ENCODE results near the gene XRCC6.
"Not testable (repeated sequence)": the region's sequence is repeated elsewhere in the genome, so short reads cannot be mapped to it uniquely, and the experiment has no call there.

XRCC6 gene

GRCh38 chr22:41619979-41620588, 1.0 kb upstream of the XRCC6 start:
- Histone ChIP-seq H3K4me3 (ENCODE audit: low read depth in 1 of 2, low read length in 1 of 2) (peak overlapping the region; percentile 82 to 91), H3K27me3 (no peaks in the 10 kb centered on the region), H3K4me1 (ENCODE audit: control insufficient read depth in 1 of 2, insufficient read depth in 1 of 2, low read depth in 1 of 2, low read length in 1 of 2) (peaks cover 33 to 36% of the 10 kb centered on the region in 2 experiments), H3K36me3 (peaks cover 12% of the 10 kb centered on the region), H3K9me3 (no peaks in the 10 kb centered on the region), H3K27ac (peak overlapping the region; percentile 89)
- TF ChIP-seq, protein P1, sequence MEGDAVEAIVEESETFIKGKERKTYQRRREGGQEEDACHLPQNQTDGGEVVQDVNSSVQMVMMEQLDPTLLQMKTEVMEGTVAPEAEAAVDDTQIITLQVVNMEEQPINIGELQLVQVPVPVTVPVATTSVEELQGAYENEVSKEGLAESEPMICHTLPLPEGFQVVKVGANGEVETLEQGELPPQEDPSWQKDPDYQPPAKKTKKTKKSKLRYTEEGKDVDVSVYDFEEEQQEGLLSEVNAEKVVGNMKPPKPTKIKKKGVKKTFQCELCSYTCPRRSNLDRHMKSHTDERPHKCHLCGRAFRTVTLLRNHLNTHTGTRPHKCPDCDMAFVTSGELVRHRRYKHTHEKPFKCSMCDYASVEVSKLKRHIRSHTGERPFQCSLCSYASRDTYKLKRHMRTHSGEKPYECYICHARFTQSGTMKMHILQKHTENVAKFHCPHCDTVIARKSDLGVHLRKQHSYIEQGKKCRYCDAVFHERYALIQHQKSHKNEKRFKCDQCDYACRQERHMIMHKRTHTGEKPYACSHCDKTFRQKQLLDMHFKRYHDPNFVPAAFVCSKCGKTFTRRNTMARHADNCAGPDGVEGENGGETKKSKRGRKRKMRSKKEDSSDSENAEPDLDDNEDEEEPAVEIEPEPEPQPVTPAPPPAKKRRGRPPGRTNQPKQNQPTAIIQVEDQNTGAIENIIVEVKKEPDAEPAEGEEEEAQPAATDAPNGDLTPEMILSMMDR (IDR thresholded peaks at IDR 0.05) = no peak

DNA sequence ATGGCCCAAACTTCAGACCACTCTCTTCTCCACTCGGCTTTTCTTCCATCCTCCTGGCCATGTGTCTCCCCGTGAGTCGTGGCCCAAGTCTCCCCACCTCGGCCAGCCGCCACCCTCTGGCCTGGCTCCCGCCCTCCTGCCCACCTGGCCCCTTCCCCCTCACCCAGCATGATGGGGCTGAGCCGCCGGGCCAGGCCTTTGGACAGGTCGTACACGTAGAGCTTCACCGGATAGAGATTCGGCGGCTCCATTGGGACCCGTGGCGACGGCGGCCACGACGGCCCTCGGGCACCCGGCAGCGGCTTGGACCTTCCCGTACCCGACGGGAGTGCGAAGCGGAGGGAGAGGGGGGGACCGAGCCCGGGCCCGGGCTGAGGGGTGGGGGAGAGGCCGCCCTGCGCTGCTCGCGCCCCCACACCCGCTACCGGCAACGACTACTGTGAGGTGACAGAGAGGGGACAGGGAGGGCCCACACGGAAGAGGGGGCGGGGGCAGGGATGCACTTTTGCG, 451 bp upstream of the XRCC6 start, which contains the start of gene DESI1:
TSS of gene DESI1 (minus strand) at position 455 of the 510 bp plus-strand sequence. CDS start at position 251, 204 bp downstream.
- Histone ChIP-seq H3K4me1 (ENCODE audit: control insufficient read depth in 1 of 2, insufficient read depth in 1 of 2, low read depth in 1 of 2, low read length in 1 of 2) (peaks cover 33 to 36% of the 10 kb centered on the region in 2 experiments), H3K4me3 (ENCODE audit: low read depth in 1 of 2, low read length in 1 of 2) (peak within 1 kb of the TSS; percentile 82 to 91), H3K27ac (peak within 1 kb of the TSS; percentile 89), H3K9me3 (no peaks in the 10 kb centered on the region), H3K36me3 (peaks cover 18% of the 10 kb centered on the region), H3K27me3 (no peaks in the 10 kb centered on the region)
- TF ChIP-seq, protein P1 (IDR thresholded peaks at IDR 0.05) = no peak

GRCh38 chr22:41621911-41622179, 750 bp downstream of the XRCC6 start:
- H3K4me3 ChIP-seq (ENCODE audit: low read depth in 1 of 2, low read length in 1 of 2) = peak overlapping the region; percentile 82 to 91
- H3K27ac ChIP-seq = peak overlapping the region; percentile 89
- H3K27me3 ChIP-seq = no peaks in the 10 kb centered on the region
- H3K9me3 ChIP-seq = no peaks in the 10 kb centered on the region
- H3K36me3 ChIP-seq = peaks cover 23% of the 10 kb centered on the region
- peaks cover 33 to 36% of the 10 kb centered on the region in 2 experiments for H3K4me1 ChIP-seq (ENCODE audit: control insufficient read depth in 1 of 2, insufficient read depth in 1 of 2, low read depth in 1 of 2, low read length in 1 of 2)
- TF ChIP-seq, protein P1 (IDR thresholded peaks at IDR 0.05) = no peak

DNA sequence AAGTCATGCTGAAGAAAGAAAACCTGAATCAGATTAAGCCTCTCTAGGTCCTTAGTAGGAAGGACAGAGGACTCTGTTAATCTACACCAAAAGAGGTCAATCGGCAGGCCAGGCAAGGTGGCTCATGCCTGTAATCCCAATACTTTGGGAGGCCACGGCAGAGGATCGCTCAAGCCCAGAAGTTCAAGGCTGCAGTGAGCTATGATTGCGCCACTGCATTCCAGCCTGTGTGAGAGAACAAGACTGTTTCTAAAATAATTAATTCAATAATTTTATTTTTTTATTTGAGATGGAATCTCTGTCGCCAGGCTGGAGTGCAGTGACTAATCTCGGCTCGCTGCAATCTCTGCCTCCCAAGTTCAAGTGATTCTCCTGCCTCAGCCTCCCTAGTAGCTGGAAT, 4.5 kb downstream of the XRCC6 start:
- no peak overlapping the region for H3K27ac ChIP-seq
- H3K4me3 ChIP-seq (ENCODE audit: low read depth in 1 of 2, low read length in 1 of 2) = no peak overlapping the region
- TF ChIP-seq, protein P1 (IDR thresholded peaks at IDR 0.05) = no peak
- no peaks in the 10 kb centered on the region for H3K27me3 ChIP-seq
- H3K36me3 ChIP-seq = peaks cover 51% of the 10 kb centered on the region
- no peaks in the 10 kb centered on the region for H3K9me3 ChIP-seq
- peaks cover 9 to 13% of the 10 kb centered on the region in 2 experiments for H3K4me1 ChIP-seq (ENCODE audit: control insufficient read depth in 1 of 2, insufficient read depth in 1 of 2, low read depth in 1 of 2, low read length in 1 of 2)

- not testable (repeated sequence) for H3K27ac ChIP-seq; H3K4me1 ChIP-seq (ENCODE audit: control insufficient read depth in 1 of 2, insufficient read depth in 1 of 2, low read depth in 1 of 2, low read length in 1 of 2); H3K9me3 ChIP-seq; H3K4me3 ChIP-seq (ENCODE audit: low read depth in 1 of 2, low read length in 1 of 2); H3K27me3 ChIP-seq
- peaks cover 69% of the 10 kb centered on the region for H3K36me3 ChIP-seq
These were observed 10.0 kb downstream of the XRCC6 start for GRCh38 chr22:41631115-41631514.

DNA sequence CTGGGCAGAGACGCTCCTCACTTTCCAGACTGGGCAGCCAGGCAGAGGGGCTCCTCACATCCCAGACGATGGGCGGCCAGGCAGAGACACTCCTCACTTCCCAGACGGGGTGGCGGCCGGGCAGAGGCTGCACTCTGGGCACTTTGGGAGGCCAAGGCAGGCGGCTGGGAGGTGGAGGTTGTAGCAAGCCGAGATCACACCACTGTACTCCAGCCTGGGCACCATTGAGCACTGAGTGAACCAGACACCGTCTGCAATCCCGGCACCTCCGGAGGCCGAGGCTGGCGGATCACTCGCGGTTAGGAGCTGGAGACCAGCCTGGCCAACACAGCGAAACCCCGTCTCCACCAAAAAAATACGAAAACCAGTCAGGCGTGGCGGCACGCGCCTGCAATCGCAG, 10.5 kb downstream of the XRCC6 start:
- not testable (repeated sequence) for H3K27me3 ChIP-seq; H3K4me3 ChIP-seq (ENCODE audit: low read depth in 1 of 2, low read length in 1 of 2); H3K9me3 ChIP-seq; H3K27ac ChIP-seq; H3K4me1 ChIP-seq (ENCODE audit: control insufficient read depth in 1 of 2, insufficient read depth in 1 of 2, low read depth in 1 of 2, low read length in 1 of 2)
- peaks cover 73% of the 10 kb centered on the region for H3K36me3 ChIP-seq

DNA sequence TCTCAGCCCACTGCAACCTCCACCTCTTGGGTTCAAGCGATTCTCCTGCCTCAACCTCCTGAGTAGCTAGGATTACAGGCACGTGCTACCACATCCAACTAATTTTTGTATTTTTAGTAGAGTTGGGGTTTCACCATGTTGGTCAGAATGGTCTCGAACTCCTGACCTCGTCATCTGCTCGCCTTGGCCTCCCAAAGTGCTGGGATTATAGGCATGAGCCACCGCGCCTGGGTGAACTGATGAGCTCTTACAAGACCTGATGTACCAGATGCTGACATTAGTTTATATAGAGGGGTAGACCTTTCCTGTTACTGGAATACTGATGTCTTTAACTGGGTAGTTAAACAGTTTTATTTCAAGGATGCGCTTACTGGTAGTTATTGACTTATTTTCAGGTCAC, 13.5 kb downstream of the XRCC6 start:
- not testable (repeated sequence) for H3K27ac ChIP-seq; H3K27me3 ChIP-seq; H3K9me3 ChIP-seq; H3K4me1 ChIP-seq (ENCODE audit: control insufficient read depth in 1 of 2, insufficient read depth in 1 of 2, low read depth in 1 of 2, low read length in 1 of 2); H3K4me3 ChIP-seq (ENCODE audit: low read depth in 1 of 2, low read length in 1 of 2)
- peaks cover 78% of the 10 kb centered on the region for H3K36me3 ChIP-seq
